Psoas muscle (tissue), 8 donors: ENCODE data around the gene PHF3. TPM values are rescaled to one million over a fixed set of nuclear protein-coding genes. Genes with fewer than 3 reads are reported as not detected.

Source experiments
- ATAC-seq, 4 donors: fragments of 200-7000 bp; cut with Tn5 transposase; one replicate each; pipeline ENCODE4 v1.9.1; 2020; ENCODE audit warnings: moderate library complexity in 3 of 4, mild to moderate bottlenecking in 2 of 4
- DNase-seq, 2 donors: peaks; one replicate each; pipeline ENCODE4 v3.0.0-alpha.2; 2020
- H3K27ac ChIP-seq: fragments of 200-600 bp; one replicate; pipeline ENCODE4 v1.8.0; 2022
- H3K27me3 ChIP-seq, 3 donors: fragments of 200-600 bp in 1 of 3; one replicate each; pipeline versions ENCODE4 v1.6.1 to v1.8.0; 2013 to 2022; ENCODE audit warnings: low read length in 2 of 3, mild to moderate bottlenecking in 2 of 3, moderate library complexity in 1 of 3; ENCODE audit not compliant: insufficient read depth in 3 of 3
- H3K36me3 ChIP-seq, 2 donors: fragments of 200-600 bp in 1 of 2; one replicate each; pipeline versions ENCODE4 v1.6.1 to v1.8.0; 2013 to 2022; ENCODE audit warnings: low read depth in 1 of 2, mild to moderate bottlenecking in 1 of 2, moderate library complexity in 1 of 2; ENCODE audit not compliant: insufficient read depth in 1 of 2
- H3K4me1 ChIP-seq: fragments of 200-600 bp; one replicate; pipeline ENCODE4 v1.8.0; 2022
- H3K4me3 ChIP-seq: fragments of 200-600 bp; one replicate; pipeline ENCODE4 v1.8.0; 2022; ENCODE audit warnings: mild to moderate bottlenecking
- H3K9me3 ChIP-seq: fragments of 200-600 bp; one replicate; pipeline ENCODE4 v1.8.0; 2022
- CTCF ChIP-seq: fragments of 200-600 bp; IDR thresholded peaks from one replicate; pipeline ENCODE4 v1.8.0; 2022; ENCODE audit warnings: antibody characterized with exemption
- WGBS, 3 donors: extraction: QIAGEN DNeasy Blood & Tissue Kit; methylation state at CpG; one replicate each; pipeline versions ENCODE4 v1.1.6 to v1.1.7; 2013; 5-methylcytosine and 5-hydroxymethylcytosine counted together
- intact Hi-C, 2 donors: fragments of 100-400 bp; cut with DNase I; formaldehyde crosslinking; loops; one replicate each; pipeline versions ENCODE4 v1.11.0 to v1.14.2; 2022
- polyA plus RNA-seq, 3 donors: library from polyadenylated mRNA; stranded (reverse); fragments of 200-250 nt; gene quantifications; one replicate each; pipeline ENCODE4 v1.2.3, GENCODE V29; 2013
- total RNA-seq, 4 donors: library from RNA; stranded (reverse); fragmentation: NEBNext Ultra II Directional in 2 of 4; extraction: Animal tissue kit (Norgen Biotek cat#: 25700) in 2 of 4; gene quantifications; one replicate each; pipeline versions ENCODE4 v1.2.1 to v1.2.4, GENCODE V29; 2021 to 2023
- donor health status: healthy with polysubstance abuse.
- donor health status: DM: no; HTN: no; CAD: no; lungs with moderate emphysema.
- donor health status: Bipolar disorder and iron deficiency.
- donor health status: healthy.
- donor health status: DM: yes; HTN: yes; CAD: no.
- donor health status: DM: no; HTN: no; CAD: no.
- donor health status: DM: no; HTN: no; CAD: no.
- donor health status: DM: yes; HTN: yes; CAD: no.

Gene PHF3
- total and polyA plus RNA-seq, 7 donors = 4.9 to 38.6 (median 24.0) TPM

DNA sequence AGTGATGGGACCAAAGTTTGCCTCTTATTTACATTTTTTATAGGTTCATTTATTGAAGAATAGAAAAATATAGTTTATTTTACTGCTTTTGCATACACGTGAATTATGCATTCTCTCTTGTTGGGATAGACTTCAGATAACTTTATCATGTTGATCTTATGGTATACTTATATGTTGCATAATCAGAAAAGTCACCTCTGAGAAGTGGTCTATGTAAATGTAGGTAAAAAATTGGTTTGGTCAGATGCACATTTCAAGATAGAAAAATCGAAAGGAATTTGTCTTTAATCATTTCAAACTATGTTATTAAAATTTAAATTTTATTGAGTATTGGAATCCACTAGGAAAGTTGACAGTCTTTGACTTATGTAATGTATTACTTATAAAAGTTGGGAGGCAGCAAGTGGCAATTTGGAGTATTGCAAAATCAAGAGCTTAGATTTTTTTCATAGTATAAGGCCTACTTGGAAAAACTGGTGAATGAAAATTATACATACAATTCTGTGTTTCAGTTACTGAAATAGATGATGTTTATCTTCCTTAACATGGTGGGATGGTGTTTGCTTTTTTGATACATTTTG lies 2.4 kb downstream of the PHF3 start:
- no peak for TF ChIP-seq CTCF
- Histone ChIP-seq H3K4me1 (peaks cover 44% of the 10 kb centered on the region), H3K27me3 (no peaks in the 10 kb centered on the region), H3K4me3 (peak overlapping the region; percentile 93), H3K36me3 (peaks cover 0 to 6% of the 10 kb centered on the region in 2 donors), H3K9me3 (no peaks in the 10 kb centered on the region), H3K27ac (no peak overlapping the region)
- intact Hi-C loops = loop anchor here in 1 of 2 donors (5.0 kb wide), 1 partner anchor 66 kb away; the partner anchor contains the start of genes LOC128125822 and PTP4A1
- DNase-seq (no peak), ATAC-seq (no peak)
- WGBS, 3 donors = 45 to 52% (median 46%) methylated on average over 2 of the region's 2 CpGs

GRCh38 chr6:63640062-63640461 lies 4.5 kb downstream of the PHF3 start:
- 39 to 57% (median 40%) methylated on average over 2 of the region's 2 CpGs for WGBS, 3 donors
- intact Hi-C loops = loop anchor here in 1 of 2 donors (5.0 kb wide), 1 partner anchor 37 kb away; no protein-coding TSS in a partner anchor

GRCh38 chr6:63643862-63644261 lies 8.3 kb downstream of the PHF3 start:
- Histone ChIP-seq H3K27ac (peak overlapping the region; percentile 38), H3K9me3 (no peaks in the 10 kb centered on the region), H3K36me3 (peaks cover 0 to 6% of the 10 kb centered on the region in 2 donors), H3K27me3 (no peaks in the 10 kb centered on the region), H3K4me3 (no peak overlapping the region), H3K4me1 (peaks cover 81% of the 10 kb centered on the region)
- no peak for TF ChIP-seq CTCF
- intact Hi-C loops = loop anchor here in 1 of 2 donors (5.0 kb wide), 1 partner anchor 33 kb away; no protein-coding TSS in a partner anchor
- WGBS, 3 donors = 16 to 20% (median 18%) methylated on average over 1 of the region's 1 CpG
- DNase-seq (no peak), ATAC-seq (no peak)

More at GRCh38 chr6:63640062-63640461, 4.5 kb downstream of the PHF3 start:
- Histone ChIP-seq H3K4me1 (peaks cover 64% of the 10 kb centered on the region), H3K4me3 (no peak overlapping the region), H3K36me3 (peaks cover 0 to 6% of the 10 kb centered on the region in 2 donors), H3K27me3 (no peaks in the 10 kb centered on the region), H3K9me3 (no peaks in the 10 kb centered on the region), H3K27ac (peak overlapping the region; percentile 39)
- DNase-seq (no peak), ATAC-seq (peak in 2 of 4 donors; percentile 26)
- TF ChIP-seq CTCF = no peak

GRCh38 chr6:63644668-63645326 lies 9.2 kb downstream of the PHF3 start:
- intact Hi-C loops = loop anchor here in 1 of 2 donors (5.0 kb wide), 1 partner anchor 33 kb away; no protein-coding TSS in a partner anchor
- no peak for TF ChIP-seq CTCF
- H3K4me1 ChIP-seq = peaks cover 83% of the 10 kb centered on the region
- WGBS, 3 donors = 60 to 74% (median 60%) methylated on average over 11 of the region's 11 CpGs
- DNase-seq = no peak
- H3K9me3 ChIP-seq = no peaks in the 10 kb centered on the region
- no peak overlapping the region for H3K4me3 ChIP-seq
- peaks cover 0 to 6% of the 10 kb centered on the region in 2 donors for H3K36me3 ChIP-seq
- peak overlapping the region; percentile 23 for H3K27ac ChIP-seq
- no peaks in the 10 kb centered on the region for H3K27me3 ChIP-seq
- ATAC-seq = peak; percentile 66 to 95 (median 90)
